ENCODE measurements around the gene B3GAT2.

B3GAT2 gene

DNA sequence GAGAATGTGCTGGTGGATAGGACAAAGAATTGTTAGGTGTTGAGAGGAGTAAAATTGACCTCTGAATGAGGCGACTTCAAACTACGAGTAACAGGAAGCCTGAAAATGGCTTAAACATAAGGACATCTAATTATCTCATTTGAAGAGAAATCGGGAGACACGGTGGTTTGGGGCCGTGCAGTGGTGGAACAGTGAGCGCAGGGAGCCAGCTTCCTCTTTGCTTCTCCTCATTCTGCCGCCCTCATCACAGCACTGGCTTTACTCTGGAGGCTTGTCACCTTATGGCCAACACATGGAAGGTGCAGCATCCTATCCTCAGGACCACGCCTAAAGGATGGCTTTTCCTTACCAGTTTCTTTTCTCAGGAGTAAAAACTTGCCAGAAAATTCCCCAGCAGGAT lies 114.3 kb downstream of the B3GAT2 start:
- DNase-seq (ENCODE audit: extremely low read depth, low read depth), result no peak
- TF ChIP-seq, protein P1, sequence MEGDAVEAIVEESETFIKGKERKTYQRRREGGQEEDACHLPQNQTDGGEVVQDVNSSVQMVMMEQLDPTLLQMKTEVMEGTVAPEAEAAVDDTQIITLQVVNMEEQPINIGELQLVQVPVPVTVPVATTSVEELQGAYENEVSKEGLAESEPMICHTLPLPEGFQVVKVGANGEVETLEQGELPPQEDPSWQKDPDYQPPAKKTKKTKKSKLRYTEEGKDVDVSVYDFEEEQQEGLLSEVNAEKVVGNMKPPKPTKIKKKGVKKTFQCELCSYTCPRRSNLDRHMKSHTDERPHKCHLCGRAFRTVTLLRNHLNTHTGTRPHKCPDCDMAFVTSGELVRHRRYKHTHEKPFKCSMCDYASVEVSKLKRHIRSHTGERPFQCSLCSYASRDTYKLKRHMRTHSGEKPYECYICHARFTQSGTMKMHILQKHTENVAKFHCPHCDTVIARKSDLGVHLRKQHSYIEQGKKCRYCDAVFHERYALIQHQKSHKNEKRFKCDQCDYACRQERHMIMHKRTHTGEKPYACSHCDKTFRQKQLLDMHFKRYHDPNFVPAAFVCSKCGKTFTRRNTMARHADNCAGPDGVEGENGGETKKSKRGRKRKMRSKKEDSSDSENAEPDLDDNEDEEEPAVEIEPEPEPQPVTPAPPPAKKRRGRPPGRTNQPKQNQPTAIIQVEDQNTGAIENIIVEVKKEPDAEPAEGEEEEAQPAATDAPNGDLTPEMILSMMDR (IDR thresholded peaks at IDR 0.05; ENCODE audit: low read depth, low read length), result no peak

GRCh38 chr6:70841112-70841511 lies 115.7 kb downstream of the B3GAT2 start:
- TF ChIP-seq, protein P1 (IDR thresholded peaks at IDR 0.05; ENCODE audit: low read depth, low read length), result no peak
- DNase-seq (ENCODE audit: extremely low read depth, low read depth), result no peak

GRCh38 chr6:70839286-70840266 lies 117.3 kb downstream of the B3GAT2 start:
- no peak for DNase-seq (ENCODE audit: extremely low read depth, low read depth)

DNA sequence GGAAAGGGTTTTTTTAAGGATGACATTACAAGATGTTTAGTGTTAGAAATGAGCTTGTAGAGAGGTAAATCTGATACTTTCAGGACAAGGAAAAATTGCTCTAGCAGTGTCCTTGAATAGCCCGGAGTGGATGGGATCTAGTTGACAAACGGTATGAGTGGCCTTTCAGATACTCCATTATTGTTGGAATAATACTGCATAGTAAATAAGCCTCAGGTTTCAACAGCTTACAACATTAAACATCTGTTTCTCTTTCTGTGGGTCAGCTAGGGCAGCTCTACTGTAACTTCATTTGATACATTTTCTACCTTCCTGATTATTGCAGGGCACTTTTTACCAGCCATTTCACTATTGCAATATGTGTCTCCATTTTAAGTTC lies 118.0 kb downstream of the B3GAT2 start:
- TF ChIP-seq, protein P1 (IDR thresholded peaks at IDR 0.05; ENCODE audit: low read depth, low read length), result no peak

More at GRCh38 chr6:70839286-70840266, 117.3 kb downstream of the B3GAT2 start:
- TF ChIP-seq, protein P1 (IDR thresholded peaks at IDR 0.05; ENCODE audit: low read depth, low read length), result no peak

GRCh38 chr6:70834520-70834919 lies 122.3 kb downstream of the B3GAT2 start:
- no peak for DNase-seq (ENCODE audit: extremely low read depth, low read depth)
- TF ChIP-seq, protein P1 (IDR thresholded peaks at IDR 0.05; ENCODE audit: low read depth, low read length), result no peak

More for the DNA sequence above, 118.0 kb downstream of the B3GAT2 start:
- DNase-seq (ENCODE audit: extremely low read depth, low read depth), result no peak

- no peak for DNase-seq (ENCODE audit: extremely low read depth, low read depth)
- TF ChIP-seq, protein P1 (IDR thresholded peaks at IDR 0.05; ENCODE audit: low read depth, low read length), result no peak
These were observed 125.4 kb downstream of the B3GAT2 start for GRCh38 chr6:70831427-70831826.

GRCh38 chr6:70823651-70824050 lies 133.2 kb downstream of the B3GAT2 start:
- TF ChIP-seq, protein P1 (IDR thresholded peaks at IDR 0.05; ENCODE audit: low read depth, low read length), result no peak
- DNase-seq (ENCODE audit: extremely low read depth, low read depth), result no peak

Measured in AG09319 (cell line).